GM19043 (cell line): Measurements from ENCODE around the gene CC2D1B.

Experiments used
- ATAC-seq: cut with Tn5 transposase; IDR thresholded peaks from one replicate; pipeline ENCODE4 v1.9.1; 2021; ENCODE audit warnings: low read depth; ENCODE audit not compliant: unreplicated experiment

Gene CC2D1B

GRCh38 chr1:52359676-52360594, 6.1 kb downstream of the CC2D1B start:
- no peak for ATAC-seq

GRCh38 chr1:52358851-52359497, 7.0 kb downstream of the CC2D1B start:
- ATAC-seq = no peak

GRCh38 chr1:52357397-52357796, 8.6 kb downstream of the CC2D1B start:
- no peak for ATAC-seq

- ATAC-seq = no peak
Measured at GRCh38 chr1:52356818-52357355, 9.1 kb downstream of the CC2D1B start.

GRCh38 chr1:52355847-52356505, 10.0 kb downstream of the CC2D1B start:
- ATAC-seq = no peak

GRCh38 chr1:52355436-52355835, 10.6 kb downstream of the CC2D1B start:
- no peak for ATAC-seq

GRCh38 chr1:52352690-52353089, 13.3 kb downstream of the CC2D1B start:
- ATAC-seq = no peak

- ATAC-seq = no peak
Measured at GRCh38 chr1:52348704-52349300, 17.2 kb downstream of the CC2D1B start.

GRCh38 chr1:52346653-52347052, 19.4 kb downstream of the CC2D1B start:
- no peak for ATAC-seq

GRCh38 chr1:52345252-52345651, 20.8 kb downstream of the CC2D1B start:
- ATAC-seq = no peak

- no peak for ATAC-seq
Measured at GRCh38 chr1:52343979-52344378, 22.0 kb downstream of the CC2D1B start.

- no peak for ATAC-seq
Measured at GRCh38 chr1:52341655-52342260, 24.2 kb downstream of the CC2D1B start.

GRCh38 chr1:52337439-52337838, 28.6 kb downstream of the CC2D1B start:
- ATAC-seq = no peak

- ATAC-seq = no peak
Measured at GRCh38 chr1:52334906-52335528, 31.0 kb downstream of the CC2D1B start.

- ATAC-seq = no peak
Measured at GRCh38 chr1:52332411-52332810, 33.6 kb downstream of the CC2D1B start.

- no peak for ATAC-seq
Measured at GRCh38 chr1:52328615-52329014, 37.4 kb downstream of the CC2D1B start.

GRCh38 chr1:52325786-52326185, 40.2 kb downstream of the CC2D1B start:
- ATAC-seq = no peak

- no peak for ATAC-seq
Measured at GRCh38 chr1:52323731-52324130, 42.3 kb downstream of the CC2D1B start.

- no peak for ATAC-seq
Measured at GRCh38 chr1:52321061-52321460, 44.9 kb downstream of the CC2D1B start.
